Lung (tissue), 12 donors: Measurements from ENCODE around the gene TGFBRAP1. TPM values are rescaled to one million over a fixed set of nuclear protein-coding genes. Genes with fewer than 3 reads are reported as not detected.
A peak's percentile ranks its signal among the peaks of the same experiment; 100 is the strongest.

ENCODE experiments used
- ATAC-seq: fragments of 200-7000 bp; cut with Tn5 transposase; one replicate; pipeline ENCODE4 v1.9.1; 2020; ENCODE audit warnings: moderate number of reproducible peaks; ENCODE audit not compliant: insufficient read depth, low FRiP score
- DNase-seq, 3 donors: peaks; one replicate each; pipeline ENCODE4 v3.0.0-alpha.2; 2013 to 2017
- H3K27ac ChIP-seq, 2 donors: one replicate each; pipeline ENCODE4 v1.5.1; 2013; ENCODE audit warnings: mild to moderate bottlenecking in 2 of 2, moderate library complexity in 2 of 2, control low read depth in 1 of 2, inconsistent platforms in 1 of 2, low read depth in 1 of 2, low read length in 1 of 2
- H3K27me3 ChIP-seq, 3 donors: one replicate each; pipeline ENCODE4 v1.5.1; 2013; ENCODE audit warnings: low read length in 2 of 3; ENCODE audit not compliant: control insufficient read depth in 3 of 3, insufficient read depth in 3 of 3
- H3K36me3 ChIP-seq, 4 donors: one replicate each; pipeline ENCODE4 v1.5.1; 2013; ENCODE audit warnings: low read length in 4 of 4, mild to moderate bottlenecking in 1 of 4, moderate library complexity in 1 of 4; ENCODE audit not compliant: control insufficient read depth in 4 of 4, insufficient read depth in 4 of 4
- H3K4me1 ChIP-seq, 5 donors: one replicate each; pipeline ENCODE4 v1.5.1; 2013; ENCODE audit warnings: low read length in 5 of 5, mild to moderate bottlenecking in 2 of 5, moderate library complexity in 1 of 5; ENCODE audit not compliant: control insufficient read depth in 5 of 5, insufficient read depth in 5 of 5
- H3K4me3 ChIP-seq: one replicate; pipeline ENCODE4 v1.5.1; 2013; ENCODE audit warnings: mild to moderate bottlenecking, control low read depth, moderate library complexity
- H3K9ac ChIP-seq, 2 donors: one replicate each; pipeline ENCODE4 v1.5.1; 2013; ENCODE audit warnings: low read length in 2 of 2, control low read depth in 1 of 2; ENCODE audit not compliant: insufficient read depth in 1 of 2
- H3K9me3 ChIP-seq, 4 donors: one replicate each; pipeline ENCODE4 v1.5.1; 2013; ENCODE audit warnings: low read length in 3 of 4, mild to moderate bottlenecking in 1 of 4, moderate library complexity in 1 of 4; ENCODE audit not compliant: control insufficient read depth in 4 of 4, insufficient read depth in 3 of 4
- CTCF ChIP-seq: IDR thresholded peaks from 2 replicates; pipeline ENCODE4 v1.5.1; 2012; ENCODE audit warnings: mild to moderate bottlenecking; ENCODE audit errors: control extremely low read depth, extremely low read depth
- WGBS, 2 donors: extraction: QIAGEN DNeasy Blood & Tissue Kit; methylation state at CpG; one replicate each; pipeline ENCODE4 v1.1.7; 2013; 5-methylcytosine and 5-hydroxymethylcytosine counted together
- polyA plus RNA-seq, 2 donors: library from polyadenylated mRNA; stranded (reverse); fragments of 200-250 nt; gene quantifications; one replicate each; pipeline ENCODE4 v1.2.1, GENCODE V29; 2013
- total RNA-seq, 2 donors: library from RNA; depleted of rRNA in 1 of 2; stranded (reverse); fragments of >200 nt in 1 of 2; gene quantifications; one replicate each; pipeline ENCODE4 v1.2.1, GENCODE V29; 2014 to 2021
- donor health status: control.
- donor health status: control.
- donor health status: Bipolar disorder and iron deficiency.
- donor health status: healthy.
- donor health status: DM: yes; HTN: yes; CAD: no.

TGFBRAP1 gene
- total and polyA plus RNA-seq, 4 donors: 4.0 to 19.7 (median 12.0) TPM

- no peaks in the 10 kb centered on the region for H3K9me3 ChIP-seq
- 91 to 94% methylated on average over 7 of the region's 7 CpGs for WGBS, 2 donors
- TF ChIP-seq CTCF: no peak
- DNase-seq (no peak), ATAC-seq (no peak)
- H3K9ac ChIP-seq: no peak overlapping the region
- H3K27ac ChIP-seq: no peak overlapping the region
- no peaks in the 10 kb centered on the region for H3K27me3 ChIP-seq
- peaks cover 0 to 13% (median 9%) of the 10 kb centered on the region in 4 donors for H3K36me3 ChIP-seq
- no peak overlapping the region for H3K4me3 ChIP-seq
- peaks cover 0 to 4% (median 0%) of the 10 kb centered on the region in 5 donors for H3K4me1 ChIP-seq
These were observed 22.4 kb downstream of the TGFBRAP1 start for GRCh38 chr2:105307146-105307545.

- Histone ChIP-seq H3K4me1 (peaks cover 0 to 8% (median 0%) of the 10 kb centered on the region in 5 donors), H3K4me3 (no peak overlapping the region), H3K36me3 (peaks cover 7 to 17% (median 11%) of the 10 kb centered on the region in 4 donors), H3K9ac (no peak overlapping the region), H3K27ac (no peak overlapping the region), H3K9me3 (no peaks in the 10 kb centered on the region), H3K27me3 (no peaks in the 10 kb centered on the region)
- 72 to 81% methylated on average over 3 of the region's 3 CpGs for WGBS, 2 donors
- DNase-seq (no peak), ATAC-seq (no peak)
- TF ChIP-seq CTCF: no peak
These were observed 27.9 kb downstream of the TGFBRAP1 start for GRCh38 chr2:105301646-105302045.

GRCh38 chr2:105299290-105299689 is 30.2 kb downstream of the TGFBRAP1 start:
- TF ChIP-seq CTCF: no peak
- Histone ChIP-seq H3K9me3 (no peaks in the 10 kb centered on the region), H3K36me3 (peaks cover 10 to 22% (median 17%) of the 10 kb centered on the region in 4 donors), H3K4me1 (peaks cover 0 to 8% (median 2%) of the 10 kb centered on the region in 5 donors), H3K27me3 (no peaks in the 10 kb centered on the region), H3K9ac (no peak overlapping the region), H3K27ac (no peak overlapping the region), H3K4me3 (no peak overlapping the region)
- no peak for ATAC-seq
- 93% methylated on average over 5 of the region's 5 CpGs for WGBS, 2 donors
- no peak for DNase-seq

- Histone ChIP-seq H3K4me3 (no peak overlapping the region), H3K27me3 (no peaks in the 10 kb centered on the region), H3K9ac (no peak overlapping the region), H3K36me3 (peaks cover 17 to 25% (median 20%) of the 10 kb centered on the region in 4 donors), H3K4me1 (peaks cover 0 to 8% (median 2%) of the 10 kb centered on the region in 5 donors), H3K27ac (peak overlapping the region in 1 of 2 donors; percentile 41), H3K9me3 (no peaks in the 10 kb centered on the region)
- no peak for TF ChIP-seq CTCF
- 89 to 91% methylated on average over 3 of the region's 3 CpGs for WGBS, 2 donors
- ATAC-seq (no peak), DNase-seq (no peak)
These were observed 31.5 kb downstream of the TGFBRAP1 start for GRCh38 chr2:105298017-105298416.
